ENCODE results near the gene NPC1. TPM values are rescaled to one million over a fixed set of nuclear protein-coding genes. Genes with fewer than 3 reads are reported as not detected.
"Not testable (repeated sequence)": the region's sequence is repeated elsewhere in the genome, so short reads cannot be mapped to it uniquely, and the experiment has no call there.

The NPC1 gene
- total RNA-seq, 2 donors from 2014 or later: 29.9 to 32.3 TPM

GRCh38 chr18:23519734-23520133 lies 66.6 kb downstream of the NPC1 start:
- peaks cover 13% of the 10 kb centered on the region for H3K36me3 ChIP-seq
- intact Hi-C loops (cut with DNase I): loop anchor here (10.0 kb wide), 1 partner anchor 295 kb away; no protein-coding TSS in a partner anchor
- TF ChIP-seq CTCF (IDR thresholded peaks at IDR 0.05): no peak
- no peaks in the 10 kb centered on the region for H3K9me3 ChIP-seq
- H3K4me1 ChIP-seq: no peaks in the 10 kb centered on the region
- H3K27ac ChIP-seq: no peak overlapping the region
- H3K9ac ChIP-seq (ENCODE audit: low read depth in 2 of 2, low read length in 2 of 2): no peak overlapping the region
- no peak overlapping the region for H3K4me3 ChIP-seq
- H3K27me3 ChIP-seq: no peaks in the 10 kb centered on the region
- DNase-seq: no peak

- H3K4me1 ChIP-seq: no peaks in the 10 kb centered on the region
- no peak overlapping the region for H3K9ac ChIP-seq (ENCODE audit: low read depth in 2 of 2, low read length in 2 of 2)
- H3K27ac ChIP-seq: no peak overlapping the region
- no peaks in the 10 kb centered on the region for H3K27me3 ChIP-seq
- DNase-seq: peak; percentile 83
- intact Hi-C loops (cut with DNase I): loop anchor here (2.0 to 10.0 kb wide), 2 partner anchors 71 to 299 kb away; partner anchors contain the start of gene NPC1
- peaks cover 7% of the 10 kb centered on the region for H3K36me3 ChIP-seq
- no peaks in the 10 kb centered on the region for H3K9me3 ChIP-seq
- peak; percentile 75 for TF ChIP-seq CTCF (IDR thresholded peaks at IDR 0.05)
- no peak overlapping the region for H3K4me3 ChIP-seq
Observed at GRCh38 chr18:23515911-23516546, 70.3 kb downstream of the NPC1 start.

DNA sequence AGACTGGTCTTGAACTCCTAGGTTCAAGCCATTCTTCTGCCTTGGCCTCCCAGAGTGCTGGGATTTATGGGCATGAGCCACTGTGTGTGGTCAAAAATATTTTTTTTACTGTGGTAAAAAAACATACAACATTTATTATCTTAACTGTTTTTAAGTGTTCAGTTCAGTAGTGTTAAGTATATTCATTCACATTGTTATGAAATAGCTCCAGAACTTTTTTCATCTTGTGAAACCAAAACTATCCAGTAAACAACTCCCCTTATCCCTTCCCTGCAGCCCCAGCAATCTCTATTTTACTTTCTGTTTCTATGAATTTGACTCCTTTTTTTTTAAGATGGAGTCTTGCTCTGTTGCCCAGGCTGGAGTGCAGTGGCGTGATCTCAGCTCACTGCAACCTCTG lies 73.7 kb downstream of the NPC1 start:
- no peaks in the 10 kb centered on the region for H3K27me3 ChIP-seq
- H3K36me3 ChIP-seq: peaks cover 8% of the 10 kb centered on the region
- H3K27ac ChIP-seq: no peak overlapping the region
- TF ChIP-seq CTCF (IDR thresholded peaks at IDR 0.05): no peak
- no peak overlapping the region for H3K4me3 ChIP-seq
- H3K9ac ChIP-seq (ENCODE audit: low read depth in 2 of 2, low read length in 2 of 2): no peak overlapping the region
- intact Hi-C loops (cut with DNase I): loop anchor here (5.0 to 10.0 kb wide), 2 partner anchors 190 to 302 kb away; no protein-coding TSS in a partner anchor
- no peak for DNase-seq
- H3K4me1 ChIP-seq: no peaks in the 10 kb centered on the region
- no peaks in the 10 kb centered on the region for H3K9me3 ChIP-seq

DNA sequence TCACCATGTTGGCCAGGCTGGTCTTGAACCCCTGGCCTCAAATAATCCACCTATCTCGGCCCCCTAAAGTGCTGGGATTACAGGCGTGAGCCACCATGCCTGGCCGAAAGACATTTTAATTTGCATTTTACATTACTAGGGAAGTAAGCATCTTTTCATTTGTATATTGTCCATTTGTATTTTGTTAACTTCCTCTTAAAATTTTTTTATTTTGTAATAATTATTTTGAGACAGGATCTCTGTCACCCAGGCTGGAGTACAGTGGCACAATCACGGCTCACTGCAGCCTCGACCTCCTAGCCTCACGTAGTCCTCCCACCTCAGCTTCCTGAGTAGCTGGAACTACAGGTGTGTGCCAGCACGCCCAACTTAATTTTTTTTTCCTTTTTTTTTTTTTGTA lies 74.1 kb downstream of the NPC1 start:
- not testable (repeated sequence) for H3K9me3 ChIP-seq; H3K4me1 ChIP-seq; H3K9ac ChIP-seq (ENCODE audit: low read depth in 2 of 2, low read length in 2 of 2); H3K4me3 ChIP-seq; H3K36me3 ChIP-seq; DNase-seq; H3K27ac ChIP-seq; H3K27me3 ChIP-seq
- intact Hi-C loops (cut with DNase I): loop anchor here (5.0 to 10.0 kb wide), 2 partner anchors 190 to 303 kb away; no protein-coding TSS in a partner anchor

DNA sequence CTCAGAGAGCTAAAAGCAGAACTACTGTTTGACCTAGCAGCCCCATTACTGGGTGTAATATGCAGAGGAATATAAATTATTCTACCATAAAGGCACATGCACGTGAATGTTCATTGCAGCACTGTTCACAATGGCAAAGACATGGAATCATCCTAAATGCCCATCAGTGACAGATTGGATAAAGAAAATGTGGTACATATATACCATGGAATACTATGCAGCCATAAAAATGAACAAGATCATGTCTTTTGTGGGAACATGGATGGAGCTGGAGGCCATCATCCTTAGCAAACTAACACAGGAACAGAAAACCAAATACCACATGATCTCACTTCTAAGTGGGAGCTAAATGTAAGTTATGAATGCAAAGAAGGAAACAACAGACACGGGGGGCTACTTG lies 75.4 kb downstream of the NPC1 start:
- not testable (repeated sequence) for H3K9ac ChIP-seq (ENCODE audit: low read depth in 2 of 2, low read length in 2 of 2); H3K4me3 ChIP-seq; H3K4me1 ChIP-seq; H3K36me3 ChIP-seq; DNase-seq; H3K27ac ChIP-seq; H3K27me3 ChIP-seq; H3K9me3 ChIP-seq
- intact Hi-C loops (cut with DNase I): loop anchor here (5.0 to 10.0 kb wide), 2 partner anchors 191 to 304 kb away; no protein-coding TSS in a partner anchor

- Histone ChIP-seq H3K9me3 (no peaks in the 10 kb centered on the region), H3K4me1 (peaks cover 10% of the 10 kb centered on the region), H3K4me3 (no peak overlapping the region), H3K36me3 (peaks cover 8% of the 10 kb centered on the region), H3K27ac (no peak overlapping the region), H3K27me3 (no peaks in the 10 kb centered on the region), H3K9ac (ENCODE audit: low read depth in 2 of 2, low read length in 2 of 2) (no peak overlapping the region)
- no peak for DNase-seq
- intact Hi-C loops (cut with DNase I): no loop called here
- no peak for TF ChIP-seq CTCF (IDR thresholded peaks at IDR 0.05)
Observed at GRCh38 chr18:23506393-23506792, 79.9 kb downstream of the NPC1 start.

All from colonic mucosa (tissue), 4 donors.